ENCODE results near the gene NPM1. TPM values are rescaled to one million over a fixed set of nuclear protein-coding genes. Genes with fewer than 3 reads are reported as not detected.
"Not testable (repeated sequence)": the region's sequence is repeated elsewhere in the genome, so short reads cannot be mapped to it uniquely, and the experiment has no call there.

Gene NPM1
- total and polyA plus RNA-seq, 4 donors, result 496 to 4,113 (median 1,233) TPM

DNA sequence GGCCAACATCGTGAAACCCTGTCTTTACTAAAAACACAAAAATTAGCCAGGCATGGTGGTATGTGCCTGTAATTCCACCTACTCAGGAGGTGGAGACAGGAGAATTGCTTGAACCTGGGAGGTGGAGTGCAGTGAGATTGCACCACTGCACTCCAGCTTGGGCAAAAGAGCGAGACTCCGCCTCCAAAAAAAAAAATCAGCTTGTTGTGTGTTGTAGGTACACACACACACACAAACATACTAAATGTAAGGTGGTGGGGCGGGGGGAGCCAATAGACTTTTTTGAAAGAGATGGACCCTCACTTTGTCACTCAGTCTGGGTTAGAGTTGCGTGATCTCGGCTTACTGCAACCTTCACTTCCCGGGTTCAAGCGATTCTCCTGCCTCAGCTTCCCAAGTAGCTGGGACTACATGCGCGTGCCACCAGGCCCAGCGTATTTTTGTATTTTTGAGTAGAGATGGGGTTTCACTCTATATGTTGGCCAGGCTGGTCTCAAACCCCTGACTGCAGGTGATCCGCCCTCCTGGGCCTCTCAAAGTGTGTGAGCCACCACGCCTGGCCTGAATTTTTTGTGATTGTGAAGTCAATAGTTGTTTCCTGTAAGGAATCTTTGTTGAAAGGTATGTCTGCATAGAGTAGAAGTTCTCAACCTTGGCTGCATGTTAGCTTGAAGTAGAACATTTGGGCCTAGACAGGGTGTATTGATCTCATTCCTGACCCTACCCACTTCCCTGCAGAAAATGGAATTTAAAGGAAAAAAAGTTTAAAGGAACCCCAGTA, 13.7 kb downstream of the NPM1 start:
- Histone ChIP-seq H3K36me3 (ENCODE audit: control insufficient read depth in 1 of 2, insufficient read depth in 2 of 2, low read length in 1 of 2) (peaks cover 0 to 4% of the 10 kb centered on the region in 2 donors), H3K4me3 (ENCODE audit: low read length in 2 of 2) (no peak overlapping the region), H3K27ac (ENCODE audit: low read depth in 1 of 2, low read length in 2 of 2) (no peak overlapping the region), H3K9me3 (ENCODE audit: control insufficient read depth, low read length) (no peaks in the 10 kb centered on the region), H3K27me3 (ENCODE audit: control insufficient read depth in 1 of 2, insufficient read depth in 2 of 2, low read length in 1 of 2) (no peaks in the 10 kb centered on the region), H3K4me1 (ENCODE audit: control insufficient read depth in 1 of 2, insufficient read depth in 2 of 2, low read length in 2 of 2) (no peaks in the 10 kb centered on the region)
- WGBS, 2 donors, result 95% methylated on average over 13 of the region's 13 CpGs
- intact Hi-C loops (cut with DNase I), result no loop called here
- DNase-seq, result no peak
- ATAC-seq (ENCODE audit: low FRiP score), result no peak

GRCh38 chr5:171402751-171403150, 15.1 kb downstream of the NPM1 start:
- H3K9me3 ChIP-seq (ENCODE audit: control insufficient read depth, low read length); ATAC-seq (ENCODE audit: low FRiP score); H3K27me3 ChIP-seq (ENCODE audit: control insufficient read depth in 1 of 2, insufficient read depth in 2 of 2, low read length in 1 of 2); intact Hi-C loops (cut with DNase I); H3K4me1 ChIP-seq (ENCODE audit: control insufficient read depth in 1 of 2, insufficient read depth in 2 of 2, low read length in 2 of 2); H3K4me3 ChIP-seq (ENCODE audit: low read length in 2 of 2); H3K27ac ChIP-seq (ENCODE audit: low read depth in 1 of 2, low read length in 2 of 2); DNase-seq; H3K36me3 ChIP-seq (ENCODE audit: control insufficient read depth in 1 of 2, insufficient read depth in 2 of 2, low read length in 1 of 2): not testable (repeated sequence)

GRCh38 chr5:171405615-171406014, 18.0 kb downstream of the NPM1 start:
- Histone ChIP-seq H3K4me1 (ENCODE audit: control insufficient read depth in 1 of 2, insufficient read depth in 2 of 2, low read length in 2 of 2) (no peaks in the 10 kb centered on the region), H3K36me3 (ENCODE audit: control insufficient read depth in 1 of 2, insufficient read depth in 2 of 2, low read length in 1 of 2) (peaks cover 2 to 4% of the 10 kb centered on the region in 2 donors), H3K27me3 (ENCODE audit: control insufficient read depth in 1 of 2, insufficient read depth in 2 of 2, low read length in 1 of 2) (no peaks in the 10 kb centered on the region), H3K4me3 (ENCODE audit: low read length in 2 of 2) (no peak overlapping the region), H3K27ac (ENCODE audit: low read depth in 1 of 2, low read length in 2 of 2) (no peak overlapping the region), H3K9me3 (ENCODE audit: control insufficient read depth, low read length) (no peaks in the 10 kb centered on the region)
- WGBS, 2 donors, result 42 to 52% methylated on average over 3 of the region's 3 CpGs
- ATAC-seq (ENCODE audit: low FRiP score) (peak; percentile 41), DNase-seq (no peak)
- intact Hi-C loops (cut with DNase I), result no loop called here

DNA sequence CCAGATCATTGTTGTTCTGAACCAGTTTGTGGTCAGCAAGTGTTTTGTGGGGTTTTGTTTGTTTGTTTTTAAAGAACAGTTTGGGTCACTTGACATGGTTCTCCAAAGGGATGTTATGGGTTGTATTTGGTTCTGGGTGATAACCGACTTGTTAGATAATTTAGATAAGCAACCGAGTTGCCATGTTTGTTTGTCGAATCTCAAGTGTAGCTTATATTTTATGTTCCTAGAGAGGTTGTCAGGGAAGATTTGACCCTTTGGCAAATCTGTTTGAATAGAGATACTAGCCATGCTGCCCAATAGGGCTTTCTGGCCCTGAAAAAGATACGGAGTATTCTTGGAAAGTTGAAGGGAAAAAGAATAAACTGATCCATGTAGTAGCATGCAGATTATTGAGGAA, 19.6 kb downstream of the NPM1 start:
- Histone ChIP-seq H3K36me3 (ENCODE audit: control insufficient read depth in 1 of 2, insufficient read depth in 2 of 2, low read length in 1 of 2) (peaks cover 0 to 2% of the 10 kb centered on the region in 2 donors), H3K27ac (ENCODE audit: low read depth in 1 of 2, low read length in 2 of 2) (no peak overlapping the region), H3K9me3 (ENCODE audit: control insufficient read depth, low read length) (no peaks in the 10 kb centered on the region), H3K4me1 (ENCODE audit: control insufficient read depth in 1 of 2, insufficient read depth in 2 of 2, low read length in 2 of 2) (no peaks in the 10 kb centered on the region), H3K27me3 (ENCODE audit: control insufficient read depth in 1 of 2, insufficient read depth in 2 of 2, low read length in 1 of 2) (no peaks in the 10 kb centered on the region), H3K4me3 (ENCODE audit: low read length in 2 of 2) (no peak overlapping the region)
- ATAC-seq (ENCODE audit: low FRiP score), result no peak
- intact Hi-C loops (cut with DNase I), result no loop called here
- WGBS, 2 donors, result 73 to 77% methylated on average over 4 of the region's 4 CpGs
- no peak for DNase-seq

DNA sequence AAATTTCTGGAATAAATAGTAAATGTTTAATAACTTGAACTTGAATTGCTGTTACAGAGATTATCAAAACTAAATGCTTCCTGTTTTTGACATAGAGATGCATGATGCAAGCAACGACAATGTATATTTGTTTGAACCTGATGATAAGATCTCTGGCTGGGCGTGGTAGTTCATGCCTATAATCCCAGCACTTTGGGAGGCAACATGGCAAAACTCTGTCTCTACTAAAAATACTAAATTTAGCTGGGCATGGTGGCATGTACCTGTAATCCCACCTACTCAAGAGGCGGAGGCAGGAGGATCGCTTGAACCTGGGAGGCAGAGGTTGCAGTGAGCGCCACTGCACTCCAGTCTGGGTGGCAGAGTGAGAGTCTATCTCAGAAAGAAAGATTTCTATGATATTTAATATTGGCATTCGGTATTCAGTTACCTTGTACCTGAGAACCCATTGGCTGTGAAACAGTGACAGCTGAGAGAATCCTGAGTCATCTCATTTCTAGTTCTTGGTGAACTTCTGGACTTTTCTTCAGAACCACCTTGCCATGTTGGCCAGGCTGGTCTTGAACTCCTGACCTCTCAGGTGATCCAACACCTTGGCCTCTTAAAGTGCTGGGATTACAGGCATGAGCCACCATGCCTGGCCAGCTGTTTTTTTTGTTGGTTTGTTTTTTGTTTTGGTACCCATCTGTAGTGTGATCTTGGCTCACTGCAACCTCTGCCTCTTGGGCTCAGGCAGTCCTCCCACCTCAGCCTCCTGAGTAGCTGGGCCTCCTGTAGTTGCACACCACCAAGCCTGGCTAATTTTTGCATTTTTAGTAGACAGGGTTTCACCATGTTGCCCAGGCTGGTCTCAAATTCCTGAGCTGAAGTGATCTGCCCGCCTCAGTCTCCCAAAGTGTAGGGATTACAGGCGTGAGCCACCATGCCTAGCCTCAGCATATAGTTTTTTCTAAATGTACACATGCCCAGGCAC, 21.8 kb downstream of the NPM1 start:
- 81 to 84% methylated on average over 8 of the region's 8 CpGs for WGBS, 2 donors
- Histone ChIP-seq H3K36me3 (ENCODE audit: control insufficient read depth in 1 of 2, insufficient read depth in 2 of 2, low read length in 1 of 2) (peaks cover 0 to 2% of the 10 kb centered on the region in 2 donors), H3K27ac (ENCODE audit: low read depth in 1 of 2, low read length in 2 of 2) (peak overlapping the region in 1 of 2 donors; percentile 25)

GRCh38 chr5:171410181-171410580, 22.5 kb downstream of the NPM1 start:
- 1 to 2% methylated on average over 1 of the region's 1 CpG for WGBS, 2 donors
- Histone ChIP-seq H3K27ac (ENCODE audit: low read depth in 1 of 2, low read length in 2 of 2) (no peak overlapping the region), H3K27me3 (ENCODE audit: control insufficient read depth in 1 of 2, insufficient read depth in 2 of 2, low read length in 1 of 2) (no peaks in the 10 kb centered on the region), H3K36me3 (ENCODE audit: control insufficient read depth in 1 of 2, insufficient read depth in 2 of 2, low read length in 1 of 2) (peaks cover 0 to 2% of the 10 kb centered on the region in 2 donors), H3K4me1 (ENCODE audit: control insufficient read depth in 1 of 2, insufficient read depth in 2 of 2, low read length in 2 of 2) (no peaks in the 10 kb centered on the region), H3K9me3 (ENCODE audit: control insufficient read depth, low read length) (no peaks in the 10 kb centered on the region), H3K4me3 (ENCODE audit: low read length in 2 of 2) (no peak overlapping the region)
- ATAC-seq (ENCODE audit: low FRiP score) (no peak), DNase-seq (no peak)
- intact Hi-C loops (cut with DNase I), result loop anchor here (10.0 kb wide), 2 partner anchors 635 to 775 kb away; partner anchors contain the start of gene STK10 (in 1 of the 2)

More for the DNA sequence above, 21.8 kb downstream of the NPM1 start:
- DNase-seq, result no peak
- H3K27me3 ChIP-seq (ENCODE audit: control insufficient read depth in 1 of 2, insufficient read depth in 2 of 2, low read length in 1 of 2), result no peaks in the 10 kb centered on the region
- no peak for ATAC-seq (ENCODE audit: low FRiP score)
- H3K4me3 ChIP-seq (ENCODE audit: low read length in 2 of 2), result no peak overlapping the region
- intact Hi-C loops (cut with DNase I), result loop anchor here (10.0 kb wide), 2 partner anchors 635 to 775 kb away; partner anchors contain the start of gene STK10 (in 1 of the 2)
- H3K9me3 ChIP-seq (ENCODE audit: control insufficient read depth, low read length), result no peaks in the 10 kb centered on the region
- no peaks in the 10 kb centered on the region for H3K4me1 ChIP-seq (ENCODE audit: control insufficient read depth in 1 of 2, insufficient read depth in 2 of 2, low read length in 2 of 2)

DNA sequence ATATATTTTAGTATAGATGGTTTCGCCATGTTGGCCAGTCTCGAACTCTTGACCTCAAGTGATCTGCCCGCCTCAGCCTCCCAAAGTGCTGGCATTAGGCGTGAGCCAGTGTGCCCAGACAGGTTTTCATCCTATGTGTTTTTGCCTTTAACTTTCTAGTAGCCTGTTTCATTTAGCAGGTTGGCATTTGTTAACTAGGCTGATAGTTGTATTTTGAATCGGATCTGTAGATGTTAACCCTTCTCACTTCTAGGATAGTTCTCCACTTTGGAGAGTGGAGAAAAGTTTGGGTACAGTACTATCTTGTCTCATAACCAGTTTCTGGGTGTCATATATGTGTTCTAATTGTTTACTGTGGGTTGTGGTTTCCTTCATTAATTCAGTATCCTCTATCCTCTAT, 24.5 kb downstream of the NPM1 start:
- ATAC-seq (ENCODE audit: low FRiP score) (no peak), DNase-seq (no peak)
- no peaks in the 10 kb centered on the region for H3K9me3 ChIP-seq (ENCODE audit: control insufficient read depth, low read length)
- 91 to 94% methylated on average over 5 of the region's 5 CpGs for WGBS, 2 donors
- intact Hi-C loops (cut with DNase I), result loop anchor here (10.0 kb wide), 2 partner anchors 633 to 773 kb away; partner anchors contain the start of gene STK10 (in 1 of the 2)
- H3K36me3 ChIP-seq (ENCODE audit: control insufficient read depth in 1 of 2, insufficient read depth in 2 of 2, low read length in 1 of 2), result peaks cover 0 to 2% of the 10 kb centered on the region in 2 donors
- no peak overlapping the region for H3K4me3 ChIP-seq (ENCODE audit: low read length in 2 of 2)
- H3K27ac ChIP-seq (ENCODE audit: low read depth in 1 of 2, low read length in 2 of 2), result no peak overlapping the region
- no peaks in the 10 kb centered on the region for H3K4me1 ChIP-seq (ENCODE audit: control insufficient read depth in 1 of 2, insufficient read depth in 2 of 2, low read length in 2 of 2)
- no peaks in the 10 kb centered on the region for H3K27me3 ChIP-seq (ENCODE audit: control insufficient read depth in 1 of 2, insufficient read depth in 2 of 2, low read length in 1 of 2)

DNA sequence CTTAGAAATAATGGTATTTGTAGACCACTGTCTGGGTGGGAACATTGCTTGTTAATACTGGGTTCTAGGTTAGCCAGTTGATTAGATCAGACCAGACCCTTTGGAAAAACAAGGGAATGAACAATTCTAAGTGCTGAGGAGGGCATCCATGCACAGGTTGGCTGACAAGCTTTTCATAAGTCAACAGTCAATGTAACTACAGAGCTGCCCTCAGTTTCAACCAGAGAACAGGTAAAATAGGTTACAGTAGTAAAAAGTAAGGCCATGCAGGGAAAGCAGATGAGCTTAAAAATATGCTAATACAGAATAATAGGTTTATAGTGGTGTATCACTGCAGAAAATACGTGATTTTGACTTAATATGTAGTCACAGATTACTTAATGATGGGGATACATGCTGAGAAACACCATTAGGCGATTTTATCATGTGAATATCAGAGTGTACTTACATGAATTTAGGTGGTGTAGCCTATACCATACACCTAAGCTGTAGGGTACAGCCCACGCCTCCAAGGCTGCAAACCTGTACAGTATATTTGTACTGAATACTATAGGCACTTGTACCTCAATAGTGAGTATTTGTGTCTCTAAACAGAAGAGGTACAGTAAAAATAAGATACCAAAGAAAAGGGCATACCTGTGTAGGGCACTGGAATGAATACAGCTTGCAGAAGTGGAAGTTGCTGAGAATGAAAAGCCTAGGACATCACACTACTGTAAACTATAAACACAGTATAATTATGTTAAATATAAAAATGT, 25.7 kb downstream of the NPM1 start:
- Histone ChIP-seq H3K4me3 (ENCODE audit: low read length in 2 of 2) (no peak overlapping the region), H3K4me1 (ENCODE audit: control insufficient read depth in 1 of 2, insufficient read depth in 2 of 2, low read length in 2 of 2) (no peaks in the 10 kb centered on the region), H3K27ac (ENCODE audit: low read depth in 1 of 2, low read length in 2 of 2) (no peak overlapping the region), H3K36me3 (ENCODE audit: control insufficient read depth in 1 of 2, insufficient read depth in 2 of 2, low read length in 1 of 2) (peaks cover 0 to 2% of the 10 kb centered on the region in 2 donors), H3K9me3 (ENCODE audit: control insufficient read depth, low read length) (no peaks in the 10 kb centered on the region), H3K27me3 (ENCODE audit: control insufficient read depth in 1 of 2, insufficient read depth in 2 of 2, low read length in 1 of 2) (no peaks in the 10 kb centered on the region)
- intact Hi-C loops (cut with DNase I), result loop anchor here (10.0 kb wide), 2 partner anchors 631 to 771 kb away; partner anchors contain the start of gene STK10 (in 1 of the 2)
- 91 to 93% methylated on average over 3 of the region's 3 CpGs for WGBS, 2 donors
- DNase-seq, result no peak
- no peak for ATAC-seq (ENCODE audit: low FRiP score)

Data from aorta (tissue), 5 donors.